NCI-H2107 treated with DMSO at 0.1 percent for 48 hours (cell line): ENCODE results near the gene ARHGEF2.
"Not testable (repeated sequence)": the region's sequence is repeated elsewhere in the genome, so short reads cannot be mapped to it uniquely, and the experiment has no call there.

Experiments used
- DNase-seq: peaks from one replicate; lab custom pipeline; 2025; ENCODE audit not compliant: unreplicated experiment; lab: John Stamatoyannopoulos, UW

The ARHGEF2 gene

GRCh38 chr1:155990005-155990739 lies 11.8 kb upstream of the ARHGEF2 start:
- DNase-seq = no peak

- peak; percentile 42 for DNase-seq
Observed at GRCh38 chr1:155989242-155990004, 11.1 kb upstream of the ARHGEF2 start.

GRCh38 chr1:155984903-155985645 lies 6.7 kb upstream of the ARHGEF2 start:
- DNase-seq = not testable (repeated sequence)

GRCh38 chr1:155984341-155984740 lies 6.0 kb upstream of the ARHGEF2 start:
- peak; percentile 98 for DNase-seq

GRCh38 chr1:155983191-155984024 lies 5.1 kb upstream of the ARHGEF2 start:
- DNase-seq = peak; percentile 96

- DNase-seq = no peak
Observed at GRCh38 chr1:155982106-155982505, 3.8 kb upstream of the ARHGEF2 start.

- DNase-seq = peak; percentile 17
Observed at GRCh38 chr1:155981266-155982088, 3.1 kb upstream of the ARHGEF2 start.

- DNase-seq = no peak
Observed at GRCh38 chr1:155979597-155980343, 1.4 kb upstream of the ARHGEF2 start.

- no peak for DNase-seq
Observed at GRCh38 chr1:155978973-155979429, 654 bp upstream of the ARHGEF2 start.

GRCh38 chr1:155977690-155978324 lies 540 bp downstream of the ARHGEF2 start:
- DNase-seq = no peak

- peak; percentile 47 for DNase-seq
Observed at GRCh38 chr1:155976913-155977689, 1.2 kb downstream of the ARHGEF2 start.

- DNase-seq = peak; percentile 94
Observed at GRCh38 chr1:155976062-155976912, 2.1 kb downstream of the ARHGEF2 start.

- peak; percentile 19 for DNase-seq
Observed at GRCh38 chr1:155975375-155976061, 2.8 kb downstream of the ARHGEF2 start.

GRCh38 chr1:155974208-155975115 lies 3.9 kb downstream of the ARHGEF2 start:
- peak; percentile 57 for DNase-seq

GRCh38 chr1:155973723-155974122 lies 4.6 kb downstream of the ARHGEF2 start:
- DNase-seq = no peak
